Mononuclear cell (primary cell): Measurements from ENCODE around the gene LIPJ. TPM values are rescaled to one million over a fixed set of nuclear protein-coding genes. Genes with fewer than 3 reads are reported as not detected.

Source experiments
- H3K27me3 ChIP-seq: 2 replicates; pipeline ENCODE4 v1.6.0; 2011; ENCODE audit warnings: low read length, control low read depth; ENCODE audit not compliant: insufficient read depth
- H3K4me1 ChIP-seq: 2 replicates; pipeline ENCODE4 v1.5.1; 2011; ENCODE audit warnings: mild to moderate bottlenecking, low read length, control low read depth; ENCODE audit not compliant: insufficient read depth
- H3K4me3 ChIP-seq: 2 replicates; pipeline ENCODE4 v1.5.1; 2011; ENCODE audit warnings: mild to moderate bottlenecking, low read length, moderate library complexity
- H3K9me3 ChIP-seq: 2 replicates; pipeline ENCODE4 v1.5.1; 2011; ENCODE audit warnings: low read depth, mild to moderate bottlenecking, control low read depth, low read length
- total RNA-seq: library from RNA; depleted of rRNA; stranded (reverse); fragments of >200 nt; gene quantifications from one replicate; pipeline ENCODE4 v1.2.3, GENCODE V29; 2012

Gene LIPJ
- total RNA-seq, 1 donor, result not detected

DNA sequence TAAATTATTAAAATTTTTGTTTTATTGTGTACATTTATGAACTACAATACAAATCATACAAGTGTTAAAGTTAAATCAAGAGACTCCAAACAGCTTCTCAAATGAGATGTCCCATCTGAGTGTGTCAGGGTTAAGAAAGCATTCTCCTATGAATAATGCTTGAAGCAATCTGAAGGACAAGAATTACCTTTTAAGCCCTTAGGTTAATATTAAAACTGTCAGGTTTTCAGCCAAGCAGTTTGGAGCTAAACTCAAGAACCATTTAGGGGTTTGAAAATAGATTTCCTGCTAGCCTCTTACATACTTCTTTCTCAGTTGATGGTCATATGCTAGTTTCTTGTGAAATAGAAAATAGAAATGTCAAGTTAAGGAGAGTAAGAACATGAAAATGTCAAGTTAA, 38.3 kb downstream of the LIPJ start:
- Histone ChIP-seq H3K4me3 (no peak overlapping the region), H3K9me3 (no peaks in the 10 kb centered on the region), H3K27me3 (no peaks in the 10 kb centered on the region), H3K4me1 (no peaks in the 10 kb centered on the region)

DNA sequence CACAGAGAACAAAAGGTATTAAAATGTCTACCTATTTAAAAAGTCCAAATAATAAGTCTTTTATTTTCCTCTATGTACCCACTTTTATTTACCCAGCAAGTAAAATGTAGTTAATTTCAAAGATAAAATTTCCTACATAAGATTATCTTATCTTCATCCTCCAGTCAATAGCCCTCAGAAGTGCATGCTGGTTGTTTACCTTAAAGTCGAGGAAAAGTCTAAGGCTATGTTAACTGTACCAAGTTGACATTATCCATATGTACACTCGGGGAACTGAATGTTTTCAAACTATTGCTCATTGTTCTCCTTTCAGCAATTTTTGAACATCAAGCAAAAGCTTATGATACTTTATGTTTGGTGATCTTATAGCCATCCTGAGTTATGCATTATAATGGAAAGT, 53.6 kb downstream of the LIPJ start:
- peaks cover 3% of the 10 kb centered on the region for H3K27me3 ChIP-seq

DNA sequence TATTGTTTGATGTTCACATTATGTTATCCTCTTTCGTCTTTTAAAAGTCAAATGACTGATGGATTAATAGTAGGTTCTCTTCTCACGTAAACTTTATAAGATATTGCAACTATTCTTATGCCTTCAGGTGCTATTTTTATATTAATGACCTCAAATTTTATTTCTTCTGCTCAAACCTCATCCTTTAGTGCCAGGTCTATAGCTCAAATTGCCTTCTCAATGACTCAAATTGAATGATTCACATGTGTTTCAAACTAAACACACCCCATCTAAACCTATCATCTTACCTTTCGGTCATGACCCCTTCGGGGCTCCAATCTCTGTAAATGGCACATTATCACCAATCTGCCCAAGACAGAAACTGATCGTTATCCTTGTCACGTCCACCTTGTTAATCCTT, 55.6 kb downstream of the LIPJ start:
- Histone ChIP-seq H3K9me3 (no peaks in the 10 kb centered on the region), H3K4me1 (peaks cover 12% of the 10 kb centered on the region), H3K4me3 (no peak overlapping the region), H3K27me3 (peaks cover 3% of the 10 kb centered on the region)

More for the DNA sequence above, 53.6 kb downstream of the LIPJ start:
- Histone ChIP-seq H3K4me1 (peaks cover 12% of the 10 kb centered on the region), H3K9me3 (no peaks in the 10 kb centered on the region), H3K4me3 (no peak overlapping the region)

DNA sequence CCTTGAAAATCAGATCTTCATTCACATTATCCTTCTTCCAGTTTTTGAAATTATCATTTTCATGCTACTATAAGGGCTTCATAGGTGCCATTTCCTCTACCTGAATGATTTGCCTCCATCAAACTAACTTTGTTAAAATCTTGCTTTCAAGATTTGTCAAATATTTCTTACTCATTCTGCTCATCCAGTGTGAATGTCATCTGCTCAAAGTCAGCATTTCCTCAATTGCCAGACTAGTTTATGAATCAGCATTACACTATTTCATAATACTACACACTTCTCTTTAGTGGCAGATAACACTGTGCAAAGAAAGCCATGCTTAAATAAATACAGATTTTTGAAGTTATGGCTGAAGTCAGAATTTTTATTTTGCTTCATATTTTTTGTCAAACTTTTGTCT, 56.4 kb downstream of the LIPJ start:
- Histone ChIP-seq H3K4me3 (no peak overlapping the region), H3K9me3 (no peaks in the 10 kb centered on the region), H3K27me3 (peaks cover 1% of the 10 kb centered on the region), H3K4me1 (peaks cover 12% of the 10 kb centered on the region)

DNA sequence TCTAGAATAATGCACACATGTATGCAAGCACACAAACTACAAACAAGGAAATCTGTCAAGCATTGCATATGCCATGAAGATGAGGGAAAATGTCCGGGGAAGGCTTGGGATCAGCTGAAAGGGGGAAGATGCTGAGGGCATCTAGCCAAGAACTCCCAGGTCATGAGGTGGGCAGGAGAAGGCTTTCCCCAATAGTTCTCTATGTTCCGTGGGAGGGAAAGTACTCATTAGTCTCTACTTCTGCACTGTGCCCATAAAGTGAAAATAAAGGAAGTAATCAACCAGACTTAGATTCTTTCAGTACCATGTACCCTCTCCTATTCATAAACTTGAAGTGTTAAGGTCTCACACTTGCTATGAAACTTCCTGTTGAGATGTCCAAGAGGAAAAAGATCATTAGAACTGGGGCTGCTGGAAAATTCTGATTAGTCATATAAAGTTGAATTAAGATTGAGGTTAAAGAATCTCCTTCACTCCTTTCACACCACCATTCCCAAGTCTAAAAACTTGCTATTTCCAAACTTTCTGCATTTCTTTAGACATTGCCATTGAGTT, 60.6 kb downstream of the LIPJ start:
- H3K4me1 ChIP-seq, result peaks cover 12% of the 10 kb centered on the region
- no peaks in the 10 kb centered on the region for H3K9me3 ChIP-seq
- no peak overlapping the region for H3K4me3 ChIP-seq
- no peaks in the 10 kb centered on the region for H3K27me3 ChIP-seq

DNA sequence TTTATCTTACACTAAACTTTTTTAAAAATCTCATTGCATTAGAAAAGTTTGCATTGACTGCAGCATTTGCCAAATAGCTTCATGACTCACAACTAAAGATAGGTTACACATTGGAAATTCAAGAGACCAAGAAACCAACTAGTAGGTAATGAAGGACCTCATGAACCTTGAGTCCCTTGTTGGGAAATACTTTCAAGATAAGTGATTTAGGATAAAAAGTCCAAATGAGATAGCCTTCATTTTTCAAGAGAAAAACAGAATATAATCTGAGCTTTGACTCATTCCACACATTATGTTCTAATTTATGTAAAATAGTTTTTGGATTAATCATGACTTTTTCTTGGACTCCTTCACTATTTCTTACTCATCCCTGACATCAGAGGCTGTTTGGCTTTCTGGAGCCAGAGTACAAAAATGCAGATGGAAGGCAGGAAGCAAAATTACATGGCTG, 64.6 kb downstream of the LIPJ start:
- H3K9me3 ChIP-seq, result no peaks in the 10 kb centered on the region
- no peak overlapping the region for H3K4me3 ChIP-seq
- no peaks in the 10 kb centered on the region for H3K4me1 ChIP-seq
- H3K27me3 ChIP-seq, result no peaks in the 10 kb centered on the region

DNA sequence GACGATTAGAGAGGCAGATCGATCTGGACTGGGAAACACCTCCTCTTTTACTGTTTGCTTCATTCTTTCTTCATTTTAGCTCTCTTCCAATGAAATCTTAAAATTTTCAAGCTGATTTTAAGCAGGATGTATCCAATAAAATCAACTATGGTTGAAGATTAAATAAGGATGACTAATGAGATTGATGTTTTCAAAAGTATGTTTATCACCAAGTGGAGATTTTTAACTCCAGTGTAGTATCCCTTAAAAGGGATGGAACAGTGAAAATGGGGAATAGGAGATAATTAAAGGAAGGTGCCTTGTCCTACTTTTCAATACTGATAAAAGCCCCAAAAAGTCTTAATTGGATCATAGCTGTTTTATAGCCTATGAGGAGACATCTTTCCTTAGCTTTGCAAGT, 66.1 kb downstream of the LIPJ start:
- H3K27me3 ChIP-seq, result no peaks in the 10 kb centered on the region
- no peaks in the 10 kb centered on the region for H3K9me3 ChIP-seq
- H3K4me3 ChIP-seq, result no peak overlapping the region
- H3K4me1 ChIP-seq, result no peaks in the 10 kb centered on the region

Other genes with a start within 250 kb of the LIPJ start
- 2.4 TPM for gene RNLS, start 3.4 kb upstream of the LIPJ start, total RNA-seq
- gene LIPF, start 77.7 kb downstream of the LIPJ start, total RNA-seq, result not detected
- not detected for gene LIPK, start 119.5 kb downstream of the LIPJ start, total RNA-seq
- 3.0 TPM for gene LIPN, start 173.3 kb downstream of the LIPJ start, total RNA-seq
- not detected for gene LIPM, start 216.0 kb downstream of the LIPJ start, total RNA-seq